ENCODE measurements around the gene PCDHGC5.

PCDHGC5 gene

GRCh38 chr5:141529873-141530272 is 41.0 kb downstream of the PCDHGC5 start:
- DNase-seq (ENCODE audit: low read depth in 2 of 2), result no peak

- DNase-seq (ENCODE audit: low read depth in 2 of 2), result no peak
Measured at GRCh38 chr5:141532726-141533125, 43.8 kb downstream of the PCDHGC5 start.

- DNase-seq (ENCODE audit: low read depth in 2 of 2), result no peak
Measured at GRCh38 chr5:141533897-141534296, 45.0 kb downstream of the PCDHGC5 start.

- DNase-seq (ENCODE audit: low read depth in 2 of 2), result no peak
Measured at GRCh38 chr5:141534492-141535213, 45.8 kb downstream of the PCDHGC5 start.
